IMR-90 (cell line): ENCODE measurements around the gene OLAH. TPM values are rescaled to one million over a fixed set of nuclear protein-coding genes. Genes with fewer than 3 reads are reported as not detected.

Experiments used
- ATAC-seq: fragments of 200-7000 bp; cut with Tn5 transposase; 2 replicates; pipeline ENCODE4 v1.9.1; 2020; ENCODE audit warnings: low read depth, mild to moderate bottlenecking, moderate library complexity
- BruUV-seq: library from RNA; stranded (reverse); fragments of 400-500 nt; replicated peaks from 2 replicates; lab custom pipeline; 2021; lab: Mats Ljungman, UMichigan
- CTCF ChIA-PET: fragments of 300-600 bp; formaldehyde crosslinking; extraction: SDS; loops from one replicate; lab custom pipeline; 2021; ENCODE audit warnings: antibody characterized with exemption; lab: Yijun Ruan, JAX
- POLR2A ChIA-PET: fragments of 300-600 bp; sonication (Branson Sonifier 250); formaldehyde crosslinking; loops from one replicate; lab custom pipeline; 2022; ENCODE audit warnings: antibody characterized with exemption; ENCODE audit not compliant: unreplicated experiment; lab: Charles Lee
- DNase-seq: peaks from one replicate; pipeline ENCODE4 v3.0.0; 2013
- H2AFZ ChIP-seq: replicated peaks from 2 replicates; pipeline ENCODE3; 2013; ENCODE audit warnings: low read length, mild to moderate bottlenecking; ENCODE audit not compliant: poor library complexity
- H2AK5ac ChIP-seq: 2 replicates; pipeline ENCODE4 v1.6.1; 2013; ENCODE audit warnings: low read depth, low read length, inconsistent platforms
- H2AK9ac ChIP-seq: replicated peaks from 2 replicates; pipeline ENCODE3; 2013; ENCODE audit warnings: mild to moderate bottlenecking, low read depth, low read length, moderate library complexity; ENCODE audit not compliant: poor library complexity
- H2BK120ac ChIP-seq: 2 replicates; pipeline ENCODE4 v1.6.1; 2013; ENCODE audit warnings: low read depth, low read length, inconsistent platforms
- H2BK15ac ChIP-seq: 3 replicates; pipeline ENCODE4 v1.6.1; 2013; ENCODE audit warnings: low read depth, low read length, inconsistent platforms
- H2BK20ac ChIP-seq: 2 replicates; pipeline ENCODE4 v1.6.1; 2013; ENCODE audit warnings: low read depth, mild to moderate bottlenecking, inconsistent platforms, low read length, moderate library complexity
- H2BK5ac ChIP-seq: 2 replicates; pipeline ENCODE4 v1.6.1; 2013; ENCODE audit warnings: mild to moderate bottlenecking, low read depth, low read length, inconsistent platforms; ENCODE audit not compliant: poor library complexity, severe bottlenecking
- H3K14ac ChIP-seq: replicated peaks from 2 replicates; pipeline ENCODE4 v1.6.1; 2013; ENCODE audit warnings: low read depth, low read length, inconsistent platforms
- H3K18ac ChIP-seq: 2 replicates; pipeline ENCODE4 v1.6.1; 2013; ENCODE audit warnings: low read depth, low read length, control low read depth
- H3K23ac ChIP-seq: 2 replicates; pipeline ENCODE4 v1.6.1; 2013; ENCODE audit warnings: low read depth, low read length, inconsistent platforms
- H3K27ac ChIP-seq: 2 replicates; pipeline ENCODE4 v1.5.1; 2013; ENCODE audit warnings: mild to moderate bottlenecking, control low read depth, low read length; ENCODE audit not compliant: insufficient read depth
- H3K27me3 ChIP-seq: 2 replicates; pipeline ENCODE4 v1.6.1; 2013; ENCODE audit warnings: low read length; ENCODE audit not compliant: control insufficient read depth, insufficient read depth
- H3K36me3 ChIP-seq: 2 replicates; pipeline ENCODE4 v1.6.1; 2013; ENCODE audit warnings: low read length, mixed read lengths; ENCODE audit not compliant: control insufficient read depth, insufficient read depth
- H3K4ac ChIP-seq: 2 replicates; pipeline ENCODE4 v1.6.1; 2013; ENCODE audit warnings: low read depth, low read length, inconsistent platforms
- H3K4me1 ChIP-seq: 2 replicates; pipeline ENCODE4 v1.6.1; 2013; ENCODE audit warnings: low read length, mixed read lengths; ENCODE audit not compliant: control insufficient read depth, insufficient read depth
- H3K4me2 ChIP-seq: 2 replicates; pipeline ENCODE4 v1.6.1; 2013; ENCODE audit warnings: low read depth, mild to moderate bottlenecking, control low read depth, low read length, moderate library complexity
- H3K4me3 ChIP-seq: 2 replicates; pipeline ENCODE4 v1.5.1; 2013; ENCODE audit warnings: low read depth, mild to moderate bottlenecking, control low read depth, low read length, moderate library complexity; ENCODE audit not compliant: insufficient read depth
- H3K56ac ChIP-seq: 2 replicates; pipeline ENCODE4 v1.6.1; 2013; ENCODE audit warnings: low read length, inconsistent platforms; ENCODE audit not compliant: insufficient read depth; ENCODE audit errors: extremely low read depth
- H3K79me1 ChIP-seq, 2 experiments: 2 replicates each; pipeline ENCODE4 v1.6.1; 2013; ENCODE audit warnings: low read length in 2 of 2, inconsistent platforms in 1 of 2, low read depth in 1 of 2
- H3K9ac ChIP-seq: 2 replicates; pipeline ENCODE4 v1.6.1; 2013; ENCODE audit warnings: low read depth, low read length, control low read depth
- H3K9me1 ChIP-seq: 2 replicates; pipeline ENCODE4 v1.6.1; 2013; ENCODE audit warnings: low read length, inconsistent platforms; ENCODE audit not compliant: insufficient read depth
- H3K9me3 ChIP-seq: 2 replicates; pipeline ENCODE4 v1.6.1; 2013; ENCODE audit warnings: low read length; ENCODE audit not compliant: control insufficient read depth, insufficient read depth
- H4K20me1 ChIP-seq: 2 replicates; pipeline ENCODE4 v1.6.1; 2013; ENCODE audit warnings: low read length, inconsistent platforms; ENCODE audit not compliant: insufficient read depth
- H4K5ac ChIP-seq: 2 replicates; pipeline ENCODE4 v1.6.1; 2013; ENCODE audit warnings: mild to moderate bottlenecking, low read depth, low read length, control low read depth
- H4K8ac ChIP-seq, 2 experiments: 2 replicates each; pipeline ENCODE4 v1.6.1; 2013; ENCODE audit warnings: low read depth in 2 of 2, low read length in 2 of 2, control low read depth in 1 of 2, inconsistent platforms in 1 of 2
- H4K91ac ChIP-seq: 2 replicates; pipeline ENCODE4 v1.6.1; 2013; ENCODE audit warnings: low read depth, low read length, inconsistent platforms; ENCODE audit not compliant: insufficient read depth
- CEBPB ChIP-seq: IDR thresholded peaks from 2 replicates; pipeline ENCODE4 v1.6.1; 2012; ENCODE audit warnings: low read depth, low read length, improper control_type of control experiment
- CHD1 ChIP-seq: IDR thresholded peaks from 2 replicates; pipeline ENCODE4 v1.6.1; 2012; ENCODE audit warnings: low read depth, low read length, improper control_type of control experiment
- FOS ChIP-seq: fragments of 150-350 bp; IDR thresholded peaks from 2 replicates; pipeline ENCODE4 v1.6.1; 2016; ENCODE audit warnings: low read depth, low read length
- MAFK ChIP-seq: IDR thresholded peaks from 2 replicates; pipeline ENCODE4 v1.6.1; 2012; ENCODE audit warnings: low read depth, low read length, improper control_type of control experiment
- NFE2L2 ChIP-seq: fragments of 150-350 bp; IDR thresholded peaks from 2 replicates; pipeline ENCODE4 v1.6.1; 2016; ENCODE audit warnings: low read depth, mild to moderate bottlenecking, low read length
- RAD21 ChIP-seq: IDR thresholded peaks from 2 replicates; pipeline ENCODE4 v1.6.1; 2012; ENCODE audit warnings: low read length, improper control_type of control experiment
- RCOR1 ChIP-seq: IDR thresholded peaks from 2 replicates; pipeline ENCODE4 v1.6.1; 2012; ENCODE audit warnings: mild to moderate bottlenecking, low read length, improper control_type of control experiment; ENCODE audit not compliant: insufficient replicate concordance
- RFX5 ChIP-seq: IDR thresholded peaks from 2 replicates; pipeline ENCODE4 v1.8.0; 2012; ENCODE audit warnings: low read depth, mild to moderate bottlenecking, low read length, moderate library complexity
- WGBS, 2 experiments: methylation state at CpG; one replicate each; pipeline versions ENCODE4 v1.1.5 to v1.1.7; 2013; ENCODE audit warnings: missing lambda C conversion rate in 2 of 2; ENCODE audit not compliant: insufficient read length in 1 of 2; ENCODE audit errors: extremely low coverage in 2 of 2; 5-methylcytosine and 5-hydroxymethylcytosine counted together
- dilution Hi-C: fragments of 300-500 bp; cut with HindIII; formaldehyde crosslinking; loops from one replicate; pipeline ENCODE4 v1.14.3; 2018; ENCODE audit warnings: low sequenced_read_pairs; ENCODE audit not compliant: unreplicated experiment
- in situ Hi-C: fragments of 300-500 bp; cut with MboI; formaldehyde crosslinking; loops from 3 replicates; pipeline ENCODE4 v1.14.3; 2019; ENCODE audit warnings: low sequenced_read_pairs, inconsistent platforms, mixed read lengths
- intact Hi-C: fragments of 100-400 bp; cut with micrococcal nuclease; formaldehyde crosslinking; loops from 2 replicates; pipeline ENCODE4 v1.10.0; 2022
- polyA plus RNA-seq, 3 experiments: library from polyadenylated mRNA; depleted of rRNA; stranded (reverse); fragments of >200 nt; gene quantifications; 2 replicates each; pipeline ENCODE4 v1.2.3, GENCODE V29; 2012; ENCODE audit warnings: low replicate concordance in 1 of 3
- total RNA-seq: library from RNA; depleted of rRNA; stranded (reverse); fragments of >200 nt; gene quantifications from 2 replicates; pipeline ENCODE4 v1.2.3, GENCODE V29; 2012

Gene OLAH
- total and polyA plus RNA-seq, 2 of the 4 experiments (the other 2 are of a cell fraction): not detected

GRCh38 chr10:15121707-15122106 lies 78.0 kb downstream of the OLAH start:
- Histone ChIP-seq H2AK5ac (no peak overlapping the region), H3K56ac (no peak overlapping the region), H3K79me1 (peaks cover 2 to 15% of the 10 kb centered on the region in 2 experiments; a peak in 3 of 4 replicates), H3K27me3 (no peaks in the 10 kb centered on the region), H3K4me3 (no peak overlapping the region), H2BK120ac (no peak overlapping the region), H3K4me2 (no peak overlapping the region), H3K36me3 (peaks cover 16% of the 10 kb centered on the region), H2BK20ac (no peak overlapping the region), H4K8ac (no peak overlapping the region), H3K14ac (no peak overlapping the region), H3K18ac (no peak overlapping the region), H3K9ac (no peak overlapping the region), H4K91ac (no peak overlapping the region), H2AFZ (no peak overlapping the region), H3K23ac (no peak overlapping the region), H3K4me1 (peaks cover 7% of the 10 kb centered on the region), H3K9me1 (peaks cover 4% of the 10 kb centered on the region; the same call in 1 of the 2 replicates), H2BK5ac (peak overlapping the region; percentile 11), H3K27ac (no peak overlapping the region), H2BK15ac (no peak overlapping the region), H2AK9ac (peak overlapping the region; percentile 66), H4K5ac (no peak overlapping the region), H3K9me3 (no peaks in the 10 kb centered on the region), H4K20me1 (no peaks in the 10 kb centered on the region), H3K4ac (no peak overlapping the region)
- POLR2A ChIA-PET: no interaction called here
- ATAC-seq (peak; percentile 48), DNase-seq (peak; percentile 44)
- TF ChIP-seq MAFK: no peak
- no peak for TF ChIP-seq NFE2L2
- no peak for TF ChIP-seq RCOR1
- TF ChIP-seq RFX5: no peak
- no peak for TF ChIP-seq CEBPB
- no peak for TF ChIP-seq CHD1
- TF ChIP-seq RAD21: no peak
- TF ChIP-seq FOS: no peak
- in situ Hi-C loops: no loop called here
- dilution Hi-C loops: no loop called here
- CTCF ChIA-PET: no interaction called here
- no CpG with 5 or more reads among the region's 1 CpG for WGBS, 2 experiments
- intact Hi-C loops: no loop called here
- no TSS peak for BruUV-seq
